ENCODE data around the gene SPATA31C2.
"Not testable (repeated sequence)": the region's sequence is repeated elsewhere in the genome, so short reads cannot be mapped to it uniquely, and the experiment has no call there.

The SPATA31C2 gene

DNA sequence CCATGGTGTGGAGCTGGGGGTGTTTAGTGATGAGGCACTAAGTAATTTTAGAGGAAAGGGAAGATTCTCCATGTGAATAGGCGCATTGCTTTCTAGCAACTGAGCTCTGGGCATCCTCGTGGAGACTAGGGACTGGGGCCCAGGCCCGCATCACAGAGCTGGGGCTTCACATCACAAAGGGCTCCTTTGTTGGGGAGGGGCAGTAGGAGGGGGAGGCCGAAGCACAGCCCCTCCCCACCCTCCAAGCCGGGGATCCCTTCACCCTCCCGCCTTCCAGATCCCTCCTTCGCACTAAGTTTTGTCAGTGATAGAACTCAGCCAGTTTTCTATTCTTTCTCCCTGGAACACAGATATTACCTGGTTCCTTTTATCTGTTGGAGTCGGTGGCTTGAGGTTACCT, at the start of gene SPATA31C2:
TSS of gene SPATA31C2 (minus strand) at position 101 of the 400 bp plus-strand sequence. CDS start at position 72, 29 bp downstream.
- DNase-seq, result not testable (repeated sequence)

DNA sequence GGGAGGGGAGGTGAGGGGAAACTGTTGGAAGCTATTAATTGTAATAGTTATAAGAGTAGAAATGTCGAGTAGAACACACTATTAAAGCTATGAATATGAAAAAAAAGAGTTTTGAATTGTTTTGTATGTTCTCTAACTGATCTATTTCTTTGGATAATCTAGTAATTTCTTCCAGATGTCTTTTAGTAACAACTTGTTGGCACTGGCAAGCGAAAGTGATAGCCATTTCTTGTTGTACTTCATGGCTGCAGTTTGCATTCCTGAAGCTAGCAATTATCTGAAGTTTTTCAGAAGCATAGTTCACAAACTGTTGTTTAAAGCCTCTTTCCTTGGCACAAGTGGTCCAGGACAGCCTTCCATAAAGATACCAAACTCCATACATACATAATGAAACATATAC, 49.4 kb upstream of the SPATA31C2 start:
- DNase-seq, result no peak

DNA sequence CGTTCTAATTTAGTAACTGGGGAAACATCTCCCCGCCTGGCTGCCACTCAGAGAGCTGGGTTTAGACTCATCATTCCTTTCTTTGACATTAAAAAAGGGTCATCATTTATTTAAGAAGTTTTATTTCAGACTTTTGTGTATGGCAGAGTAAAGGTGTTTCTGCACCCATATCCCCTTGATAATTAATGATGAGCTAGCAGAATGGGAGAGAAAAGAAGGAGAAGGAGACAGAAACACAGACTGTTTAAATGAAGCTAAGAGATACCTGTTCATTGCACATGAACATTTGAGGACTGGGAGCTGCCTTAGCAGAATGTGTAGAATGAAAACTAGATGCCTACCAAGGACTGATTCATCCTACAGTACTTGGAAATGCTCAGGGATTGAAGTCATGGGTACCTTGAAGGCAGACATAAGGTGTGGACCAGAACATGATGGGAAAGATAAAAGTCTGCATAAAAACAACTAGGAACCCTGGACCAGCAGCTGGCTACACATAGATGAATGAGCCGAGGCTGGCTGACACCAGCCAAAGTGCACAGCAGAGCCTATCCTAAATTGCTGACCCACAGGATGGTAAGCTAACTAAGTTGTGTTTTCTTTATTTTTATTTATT, 48.3 kb upstream of the SPATA31C2 start:
- no peak for DNase-seq

DNA sequence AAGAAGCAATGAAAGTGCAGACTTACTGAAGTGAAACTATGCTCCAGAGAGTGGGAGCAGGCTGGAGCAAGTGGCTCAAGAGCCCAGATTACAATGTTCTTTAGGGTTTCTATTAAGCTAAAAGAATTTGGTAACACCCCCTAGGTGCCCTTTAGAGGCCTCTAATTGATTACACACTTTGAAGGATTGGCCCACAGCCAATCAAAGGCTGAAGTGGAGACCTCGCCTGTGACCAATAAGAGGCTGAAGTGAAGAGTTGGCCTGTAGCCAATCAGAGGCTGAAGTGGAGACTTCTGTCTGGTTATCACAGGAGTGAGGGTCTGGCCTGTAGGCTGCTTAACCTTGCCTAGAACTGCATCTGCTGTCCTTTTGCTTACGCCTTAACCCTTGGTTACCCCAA, 46.7 kb upstream of the SPATA31C2 start:
- DNase-seq, result no peak

DNA sequence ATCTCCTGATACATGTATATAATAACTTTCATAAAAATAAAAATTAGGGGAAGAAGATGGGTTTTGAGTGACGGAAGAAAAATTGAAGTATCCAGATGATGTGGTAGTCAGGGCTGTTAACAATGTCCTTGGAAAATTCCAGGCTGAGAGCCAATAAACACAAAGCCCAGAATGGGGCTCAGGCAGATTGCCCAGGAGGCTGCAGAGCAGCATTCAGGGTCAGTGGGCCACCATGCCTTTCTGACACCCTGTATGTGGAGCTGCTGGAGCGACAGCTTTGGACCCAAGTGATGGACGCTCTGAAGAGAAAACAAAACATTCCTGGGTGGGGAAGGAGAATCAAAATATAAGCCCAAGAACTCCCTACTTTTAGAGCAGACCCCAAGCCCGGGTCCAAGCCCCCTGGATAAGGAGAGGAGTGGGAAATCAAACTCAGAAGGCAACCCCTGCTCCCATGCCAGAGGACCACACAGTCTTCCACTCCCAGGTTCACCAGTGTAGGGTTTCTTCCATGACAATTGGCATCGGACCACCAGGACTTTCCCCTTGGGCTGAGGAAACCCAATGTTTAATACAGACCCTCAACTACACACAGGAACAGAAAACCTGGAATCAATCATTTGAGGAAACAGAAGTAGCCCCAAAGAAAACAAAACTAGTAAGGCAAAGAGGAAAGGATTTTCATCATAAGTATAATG, 45.7 kb upstream of the SPATA31C2 start:
- DNase-seq, result no peak

DNA sequence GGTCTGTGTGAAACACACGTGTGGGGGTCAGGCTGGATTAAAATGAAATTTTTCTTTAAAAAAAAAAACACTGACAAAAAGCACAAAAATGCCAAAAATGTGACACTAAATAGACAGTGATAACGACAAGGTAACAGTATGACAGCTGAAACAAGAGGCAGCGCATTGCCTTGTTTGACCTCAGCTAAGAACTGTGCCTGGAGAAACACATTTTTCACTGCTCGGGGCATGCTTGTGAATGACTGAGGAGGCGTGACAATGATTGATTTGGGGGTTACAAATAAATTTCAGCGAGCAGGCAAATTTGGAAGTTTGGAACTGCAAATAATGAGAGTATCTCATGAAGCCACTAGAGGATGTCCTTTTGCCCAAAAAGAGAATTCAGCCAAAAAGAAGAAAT, 44.2 kb upstream of the SPATA31C2 start:
- DNase-seq, result no peak

DNA sequence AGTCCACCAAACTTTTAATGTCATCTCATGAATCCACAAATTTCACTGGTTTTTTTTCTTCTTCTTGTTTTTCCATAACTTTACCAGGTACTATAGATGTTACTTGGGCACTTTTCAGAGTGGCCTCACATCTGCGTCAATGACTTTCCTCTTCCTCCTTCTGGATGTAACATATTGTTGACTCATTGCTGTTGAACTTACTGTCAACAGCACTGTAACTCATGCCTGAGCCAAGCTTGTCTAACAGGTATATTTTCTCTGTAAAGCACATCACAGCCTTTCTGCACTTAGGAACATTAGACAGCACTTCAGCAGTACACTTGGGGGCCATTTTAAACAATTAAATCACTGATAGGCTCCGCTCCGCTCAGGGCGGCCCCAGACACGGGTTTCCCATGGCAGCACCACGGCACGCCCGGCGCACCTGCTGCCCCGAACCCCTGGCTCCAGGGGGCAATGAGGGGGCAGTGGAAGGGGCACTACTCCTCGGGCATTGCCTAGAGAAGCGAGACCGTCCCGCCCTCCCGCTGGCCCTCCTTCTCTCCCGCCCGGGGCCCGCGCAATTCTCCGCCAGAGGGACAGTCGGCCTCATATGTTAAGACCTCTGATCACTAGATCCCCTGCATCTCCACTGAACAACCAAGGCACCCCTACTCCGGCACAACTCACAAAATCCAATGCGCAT, 41.9 kb upstream of the SPATA31C2 start:
- no peak for DNase-seq

DNA sequence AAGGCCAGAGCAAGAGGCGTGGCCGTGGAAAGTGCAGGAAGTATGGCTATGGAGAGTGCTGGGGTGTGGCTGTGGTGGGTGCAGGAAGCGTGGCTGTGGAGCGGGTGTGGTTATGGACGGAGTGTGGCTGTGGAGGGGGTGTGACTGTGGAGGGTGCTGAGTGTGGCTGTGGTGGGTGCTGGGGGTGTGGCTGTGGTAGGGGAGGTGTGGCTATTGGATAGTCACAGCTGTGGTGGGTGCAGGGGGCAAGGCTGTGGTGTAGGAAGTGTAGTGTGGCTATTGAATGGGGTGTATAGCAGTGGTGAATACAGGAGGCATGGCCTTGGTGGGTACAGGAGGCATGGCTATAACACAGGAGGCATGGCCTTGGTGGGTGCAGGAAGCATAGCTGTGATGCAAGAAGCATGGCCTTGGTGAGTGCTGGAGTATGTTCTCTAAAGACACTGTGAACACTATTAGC, 40.8 kb upstream of the SPATA31C2 start:
- peak; percentile 15 for DNase-seq

DNA sequence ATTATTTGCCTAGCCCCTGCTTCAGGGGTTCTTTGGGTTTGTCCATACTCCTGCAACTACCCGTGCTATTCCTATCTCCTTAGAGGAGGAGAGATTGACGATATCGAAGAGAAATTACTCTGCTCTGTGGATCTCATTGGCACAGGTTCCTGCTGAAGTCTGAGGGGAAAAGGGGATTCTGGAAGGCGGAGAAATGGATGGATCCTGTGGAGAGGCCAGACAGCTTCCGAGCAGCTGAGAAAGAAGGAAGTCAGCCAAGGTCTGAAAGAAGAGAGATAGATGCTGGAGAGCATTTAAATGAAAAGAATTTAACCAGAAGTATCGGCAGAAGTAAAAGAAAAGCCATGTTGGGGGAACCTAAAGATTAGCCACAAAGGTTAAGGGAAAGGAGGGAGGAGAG, 40.4 kb upstream of the SPATA31C2 start:
- DNase-seq, result no peak

DNA sequence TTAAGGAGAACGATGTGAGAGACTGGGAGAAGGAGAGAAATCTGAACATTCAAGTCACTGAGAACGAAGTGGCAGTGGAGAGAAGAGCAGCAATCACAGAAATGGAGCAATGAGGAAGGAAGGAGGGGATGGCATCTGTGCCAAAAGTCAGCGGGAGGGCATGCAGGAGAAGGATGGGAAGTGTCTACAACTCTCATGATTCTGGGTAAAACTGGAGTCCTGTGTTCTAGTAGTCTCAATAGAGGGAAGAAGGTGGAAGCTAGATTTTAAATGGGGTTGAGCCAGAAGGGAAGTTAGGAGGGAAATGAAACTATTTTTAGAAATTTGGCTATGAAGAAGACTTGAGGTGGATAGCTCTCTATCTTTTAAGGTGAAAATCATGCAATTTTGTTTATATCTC, 39.1 kb upstream of the SPATA31C2 start:
- DNase-seq, result no peak

DNA sequence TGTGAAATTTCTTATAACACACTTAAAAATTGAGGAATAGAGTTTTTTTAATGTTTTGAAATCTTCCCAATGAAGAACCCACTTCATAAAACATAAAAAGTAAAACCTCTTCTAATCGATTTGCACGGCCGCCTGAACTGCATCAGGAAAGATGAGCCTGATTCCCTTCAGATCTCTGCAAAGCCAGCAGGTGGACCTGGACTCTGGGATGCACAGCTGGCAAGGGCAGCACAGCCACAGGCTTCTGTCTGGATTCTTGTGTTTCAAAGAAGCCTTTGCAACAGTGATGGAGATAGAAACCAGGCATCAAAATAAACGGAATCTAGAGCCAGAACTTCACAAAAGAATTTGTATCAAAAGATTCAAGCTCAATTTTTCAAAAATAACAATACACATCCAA, 36.0 kb upstream of the SPATA31C2 start:
- no peak for DNase-seq

DNA sequence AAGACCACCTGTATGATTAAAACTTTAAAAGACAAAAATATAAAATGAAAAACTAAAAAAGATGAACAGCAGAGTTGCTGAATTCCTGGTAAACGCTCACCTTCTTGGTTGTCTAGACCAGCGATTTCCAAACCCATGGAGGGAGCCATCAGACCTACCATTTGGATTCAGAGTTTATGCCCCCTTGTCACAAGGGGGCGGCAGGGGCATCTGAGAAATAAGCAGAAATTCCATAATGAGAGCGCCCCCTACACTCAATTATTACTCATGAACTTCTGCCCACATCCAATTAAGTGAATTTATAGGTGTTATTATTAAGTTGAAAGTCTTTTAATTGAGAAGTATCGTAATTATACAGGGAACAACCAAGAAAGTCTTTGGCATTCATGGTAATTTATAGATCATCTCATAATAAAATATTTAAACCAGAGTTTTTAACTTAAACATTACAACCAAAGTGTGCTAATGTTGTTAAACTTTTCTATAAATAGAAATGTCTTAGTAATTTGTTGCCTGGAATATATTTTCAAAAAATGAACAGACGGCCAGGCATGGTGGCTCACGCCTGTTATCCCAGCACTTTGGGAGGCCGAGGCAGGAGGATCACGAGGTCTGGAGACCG, 35.2 kb upstream of the SPATA31C2 start:
- peak; percentile 63 for DNase-seq

DNA sequence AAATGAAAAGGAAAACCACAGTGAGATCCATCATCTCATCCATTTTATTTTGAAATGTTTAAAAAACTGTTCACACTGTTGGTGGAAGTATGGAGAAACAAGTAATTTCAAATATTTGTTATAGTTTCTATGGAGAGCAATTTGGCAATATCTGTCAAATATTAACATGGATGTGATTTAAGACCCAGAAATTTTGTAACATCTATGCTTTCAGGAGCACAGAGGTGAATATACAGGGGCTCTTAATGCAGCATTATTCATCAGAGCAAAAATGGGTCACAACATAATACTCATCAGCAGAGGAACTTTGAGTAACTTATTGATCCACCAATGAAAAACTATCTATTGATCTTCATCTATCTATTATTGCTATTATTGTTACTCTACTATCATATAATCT, 31.4 kb upstream of the SPATA31C2 start:
- DNase-seq, result no peak

DNA sequence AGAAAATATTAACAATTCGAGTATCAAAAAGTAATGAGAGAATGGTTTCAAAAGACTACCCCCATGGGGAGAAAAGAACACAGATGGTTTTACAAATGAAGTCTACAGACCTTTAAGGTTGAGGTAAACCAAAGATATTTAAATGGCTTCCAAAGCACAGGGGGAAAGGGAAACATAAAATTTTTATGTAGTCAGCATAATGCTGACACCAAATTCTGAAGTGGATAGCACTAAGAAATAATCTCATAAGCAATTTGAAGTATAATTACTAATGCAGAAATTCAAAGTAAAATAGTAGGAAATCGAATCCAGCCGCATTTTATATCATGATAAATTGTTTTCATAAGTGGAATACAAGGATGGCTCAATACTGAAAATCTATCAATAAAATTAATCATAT, 30.3 kb upstream of the SPATA31C2 start:
- no peak for DNase-seq

DNA sequence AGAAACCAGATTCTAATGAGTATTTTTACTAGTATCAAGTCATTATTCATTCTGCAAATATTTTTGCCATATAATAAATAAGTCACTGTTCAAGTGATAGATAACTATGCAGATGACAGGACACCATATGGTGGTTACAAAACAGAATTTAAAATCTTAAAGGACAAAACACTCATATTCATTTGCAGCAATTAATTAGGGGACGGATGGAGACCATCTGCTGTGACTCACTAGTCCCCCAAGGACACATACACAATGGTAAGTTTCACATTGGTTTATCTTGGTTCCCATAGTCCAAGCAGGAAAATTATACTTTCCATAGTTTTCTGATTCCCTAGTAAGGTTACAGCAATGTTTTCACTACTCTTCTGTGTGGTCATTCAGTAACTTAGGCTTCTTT, 28.4 kb upstream of the SPATA31C2 start:
- no peak for DNase-seq

DNA sequence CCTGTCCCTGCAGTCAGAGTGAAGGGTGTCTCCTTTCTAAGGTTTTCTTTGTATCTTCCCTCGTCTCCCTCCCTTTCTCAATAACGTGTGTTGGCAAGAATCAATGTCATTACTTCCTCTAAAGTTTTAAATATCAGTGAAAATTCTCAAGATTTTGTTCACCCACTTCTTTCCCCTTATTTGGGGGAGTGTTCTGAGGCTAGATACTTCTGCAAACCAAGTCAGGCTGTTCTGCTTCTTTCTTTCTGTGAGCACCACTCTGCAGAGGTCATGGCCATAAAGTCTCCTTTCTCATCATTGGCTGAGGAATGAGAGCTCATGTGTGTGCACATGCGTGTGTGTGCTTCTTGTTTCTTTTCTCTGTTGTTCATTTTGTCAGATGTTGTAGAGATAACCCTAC, 26.6 kb upstream of the SPATA31C2 start:
- no peak for DNase-seq

DNA sequence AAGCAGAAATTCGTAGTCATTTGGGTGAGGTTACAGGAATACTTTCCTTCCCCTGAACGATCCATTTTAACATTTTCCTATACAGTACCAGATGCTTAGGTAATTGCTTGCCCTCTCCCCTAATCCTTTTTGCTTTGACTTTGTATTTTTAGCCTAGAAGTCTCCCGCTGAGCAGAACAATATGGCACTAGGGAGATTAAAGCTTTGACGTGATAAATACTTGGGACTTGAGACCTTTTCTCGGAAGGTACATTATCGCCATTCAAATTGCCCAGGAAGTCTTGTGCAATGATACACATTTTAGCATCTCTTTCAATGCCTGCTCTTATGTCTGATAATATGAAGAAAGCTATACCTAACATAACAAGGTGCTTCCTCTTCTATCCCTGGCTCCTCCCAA, 22.9 kb upstream of the SPATA31C2 start:
- no peak for DNase-seq

DNA sequence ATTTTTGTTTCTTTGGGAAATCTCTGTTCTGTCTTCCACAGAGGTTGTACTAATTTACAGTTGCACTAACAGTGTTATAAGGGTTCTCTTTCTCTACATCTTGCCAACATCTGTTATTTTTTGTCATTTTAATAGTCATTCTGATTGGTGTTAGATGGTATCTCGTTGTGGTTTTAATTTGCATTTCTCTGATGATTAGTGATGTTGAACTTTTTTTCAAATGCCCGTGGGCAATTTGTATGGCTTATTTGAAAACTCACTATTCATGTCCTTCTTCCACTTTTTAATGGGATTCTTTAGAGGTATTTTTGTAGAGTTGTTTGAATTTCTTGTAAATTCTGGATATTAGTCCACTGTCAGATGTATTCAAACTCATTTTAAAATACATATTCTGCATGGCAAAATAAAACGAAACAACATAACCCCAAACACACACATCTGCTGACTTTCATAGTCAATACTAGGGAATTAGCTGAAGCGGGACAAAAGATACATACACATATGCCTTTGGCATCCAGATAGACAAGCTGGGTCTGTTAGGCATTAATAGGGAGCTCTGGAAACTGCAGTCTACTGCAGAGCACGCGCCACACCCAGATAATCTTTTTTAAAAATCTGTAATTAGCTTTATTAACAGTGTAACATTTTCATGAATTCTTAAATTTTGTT, 5.8 kb upstream of the SPATA31C2 start:
- no peak for DNase-seq

DNA sequence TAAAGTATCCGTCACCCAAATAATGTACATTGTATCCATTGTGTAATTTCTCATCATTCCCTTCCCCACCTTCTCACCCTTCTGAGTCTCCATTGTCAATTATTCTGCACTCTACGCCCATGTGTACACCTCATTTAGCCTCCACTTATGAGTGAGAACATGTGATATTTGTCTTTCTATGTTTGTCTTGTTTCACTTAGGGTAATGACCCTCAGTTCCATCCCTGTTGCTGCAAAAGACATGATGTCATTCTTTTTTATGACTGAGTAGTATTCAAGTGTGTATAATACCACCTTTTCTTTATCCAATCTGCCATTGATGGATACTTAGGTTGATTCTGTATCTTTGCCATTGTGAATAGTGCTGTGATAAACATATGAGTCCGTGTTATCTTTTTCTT, 4.9 kb upstream of the SPATA31C2 start:
- DNase-seq, result no peak

DNA sequence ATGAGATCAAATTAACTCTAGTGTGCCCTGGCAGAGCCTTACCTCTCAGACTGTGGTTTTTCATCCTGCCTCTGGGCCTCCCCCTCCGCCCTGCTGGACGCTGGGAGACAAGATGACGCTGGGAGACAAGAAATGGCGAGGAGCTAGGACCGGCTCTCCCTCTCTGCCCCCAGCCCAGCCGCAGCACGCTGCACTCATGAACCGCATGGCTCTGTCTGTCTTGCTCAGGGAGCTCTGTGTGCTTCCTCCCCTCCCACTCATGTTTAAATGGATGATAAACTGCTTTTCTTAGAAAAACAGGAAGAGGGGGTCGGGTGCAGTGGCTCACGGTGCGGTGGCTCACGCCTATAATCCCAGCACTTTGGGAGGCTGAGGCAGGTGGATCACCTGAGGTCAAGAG, 4.7 kb downstream of the SPATA31C2 start:
- peak; percentile 7 for DNase-seq

DNA sequence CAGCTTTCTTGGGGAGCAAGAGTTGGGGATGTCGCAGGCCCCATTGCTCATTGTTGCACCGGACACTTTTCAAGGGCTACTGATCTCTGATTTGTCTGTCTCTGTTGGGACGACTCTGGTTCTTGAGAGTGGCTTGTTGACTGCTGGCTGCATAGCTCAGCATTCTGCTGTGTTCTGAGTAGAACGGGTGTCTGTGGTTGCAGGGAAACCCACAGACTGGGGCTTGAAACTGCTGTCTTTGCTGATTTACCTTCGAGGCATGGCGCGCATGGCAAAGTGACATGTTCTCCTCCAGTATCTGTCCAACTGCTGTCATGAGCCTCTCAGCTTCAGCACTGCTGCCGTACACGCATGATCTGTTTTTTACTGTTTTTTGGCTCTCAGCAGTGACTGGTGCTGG, 8.7 kb downstream of the SPATA31C2 start:
- DNase-seq, result peak; percentile 19

DNA sequence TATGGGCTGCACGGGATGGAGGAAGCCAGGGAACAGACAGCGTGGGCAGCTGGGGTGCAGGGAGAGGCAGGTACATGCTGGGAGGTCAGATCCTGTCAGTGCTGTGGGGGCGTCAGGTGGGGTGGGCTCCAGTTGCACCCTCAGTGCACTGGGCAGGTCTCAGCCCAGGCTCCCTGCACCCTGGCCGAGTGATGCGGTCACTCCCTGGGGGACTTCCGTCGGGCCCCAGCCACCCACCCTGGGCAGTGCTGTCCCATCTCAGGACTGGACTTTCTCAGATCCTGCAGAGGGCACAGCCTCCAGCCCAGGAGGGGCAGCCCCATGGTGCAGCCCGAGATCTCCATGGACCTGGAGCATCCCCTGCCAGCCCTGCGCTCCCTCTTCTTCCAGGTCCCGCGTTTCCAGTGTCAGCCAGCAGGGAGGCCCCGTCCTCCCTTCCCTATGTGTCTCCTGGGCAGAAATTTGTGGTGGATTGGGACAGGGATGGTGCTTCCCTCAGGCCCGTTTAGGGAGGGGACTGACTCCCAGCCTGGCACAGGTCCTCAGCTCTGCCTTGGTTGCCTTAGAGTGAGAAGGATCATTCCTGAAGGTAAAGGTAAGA, 10.5 kb downstream of the SPATA31C2 start:
- DNase-seq, result not testable (repeated sequence)

DNA sequence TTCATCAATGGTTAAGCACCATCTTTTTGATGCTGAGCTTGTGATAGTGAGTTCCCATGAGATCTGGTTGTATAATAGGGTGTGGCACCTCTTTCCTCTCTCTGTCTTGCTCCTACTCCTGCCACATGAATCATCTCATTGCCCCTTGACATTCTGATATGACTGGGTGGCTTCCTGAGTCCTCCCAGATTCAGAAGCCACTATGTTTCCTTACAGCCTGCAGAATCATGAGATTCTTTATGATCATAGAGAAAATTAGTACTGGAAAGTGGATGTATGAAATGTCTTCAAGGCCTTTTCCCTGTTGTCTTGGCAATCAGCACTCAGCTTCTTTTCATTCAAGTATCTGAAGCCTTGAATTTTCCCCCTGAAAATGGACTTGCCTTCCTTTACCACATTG, 14.9 kb downstream of the SPATA31C2 start:
- DNase-seq, result not testable (repeated sequence)

Measured in stimulated activated CD4-positive, alpha-beta T cell treated with anti-CD3 and anti-CD28 coated beads, Interleukin-15, amount 100 ng/mL, for 24 hours (primary cell).